Activated CD4-positive, alpha-beta T cell treated with anti-CD3 and anti-CD28 coated beads for 36 hours (primary cell): ENCODE measurements around the gene CDC20B. TPM values are rescaled to one million over a fixed set of nuclear protein-coding genes. Genes with fewer than 3 reads are reported as not detected.
A peak's percentile ranks its signal among the peaks of the same experiment; 100 is the strongest.

Experiments
- ATAC-seq: fragments of 200-7000 bp; cut with Tn5 transposase; one replicate; pipeline ENCODE4 v1.10.0; 2021; ENCODE audit warnings: mild to moderate bottlenecking, moderate library complexity
- CTCF ChIA-PET: fragments of 350-600 bp; sonication (Branson Sonifier 250); formaldehyde crosslinking; loops from one replicate; lab custom pipeline; 2021; ENCODE audit warnings: antibody characterized with exemption; lab: Charles Lee
- POLR2A ChIA-PET: fragments of 350-600 bp; sonication (Branson Sonifier 250); formaldehyde crosslinking; loops from one replicate; lab custom pipeline; 2021; ENCODE audit warnings: antibody characterized with exemption, inconsistent platforms; lab: Charles Lee
- DNase-seq: peaks from one replicate; pipeline ENCODE4 v3.0.0-alpha.2; 2020
- H3K27ac Mint-ChIP-seq: one replicate; pipeline ENCODE4 v1.8.0; 2021; ENCODE audit warnings: mixed read lengths
- H3K27me3 Mint-ChIP-seq: one replicate; pipeline ENCODE4 v1.8.0; 2021; ENCODE audit warnings: mixed read lengths
- H3K36me3 Mint-ChIP-seq: one replicate; pipeline ENCODE4 v1.8.0; 2021; ENCODE audit warnings: low read depth, mixed read lengths
- H3K4me1 Mint-ChIP-seq: one replicate; pipeline ENCODE4 v1.8.0; 2021; ENCODE audit warnings: mixed read lengths
- H3K4me3 Mint-ChIP-seq: one replicate; pipeline ENCODE4 v1.8.0; 2021; ENCODE audit warnings: mild to moderate bottlenecking, moderate library complexity, mixed read lengths
- H3K9me3 Mint-ChIP-seq: one replicate; pipeline ENCODE4 v1.8.0; 2021; ENCODE audit warnings: low read depth, mixed read lengths
- intact Hi-C, 2 experiments: fragments of 100-400 bp; cut with DNase I in 1 of 2; cut with micrococcal nuclease in 1 of 2; formaldehyde crosslinking; loops; one replicate each; pipeline versions ENCODE4 v1.14.2 to v1.15.1; 2022 to 2024; cut with DNase I, micrococcal nuclease
- microRNA-seq: library from miRNA; unstranded; fragments of <30 nt; microRNA quantifications from one replicate; pipeline ENCODE4 v1.2.0, GENCODE V29; 2021; ENCODE audit warnings: borderline replicate concordance
- total RNA-seq, 2 experiments: library from RNA; stranded (reverse); gene quantifications; one replicate each; pipeline ENCODE4 v1.2.3, GENCODE V29; 2021

Gene CDC20B
- total RNA-seq, 2 experiments from 2014 or later, result not detected

GRCh38 chr5:55066277-55066676, 106.7 kb downstream of the CDC20B start:
- peaks cover 48% of the 10 kb centered on the region for H3K4me1 Mint-ChIP-seq
- H3K27me3 Mint-ChIP-seq, result peaks cover 6% of the 10 kb centered on the region
- no peak overlapping the region for H3K27ac Mint-ChIP-seq
- ChIA-PET CTCF (interaction anchor here (0.6 kb wide), 1 partner anchor 391 kb away, joined by 3 read pairs; no protein-coding TSS in a partner anchor), POLR2A (no interaction called here)
- intact Hi-C loops, result loop anchor here in 1 of 2 experiments (1.0 kb wide), 1 partner anchor 29 kb away; no protein-coding TSS in a partner anchor
- DNase-seq (peak; percentile 37), ATAC-seq (peak; percentile 68)
- no peak overlapping the region for H3K4me3 Mint-ChIP-seq
- no peaks in the 10 kb centered on the region for H3K36me3 Mint-ChIP-seq
- H3K9me3 Mint-ChIP-seq, result no peaks in the 10 kb centered on the region

- Mint-ChIP-seq H3K27ac (no peak overlapping the region), H3K36me3 (no peaks in the 10 kb centered on the region), H3K4me1 (peaks cover 50% of the 10 kb centered on the region), H3K4me3 (no peak overlapping the region), H3K27me3 (peaks cover 4% of the 10 kb centered on the region), H3K9me3 (peaks cover 4% of the 10 kb centered on the region)
- intact Hi-C loops, result no loop called here
- POLR2A ChIA-PET, result no interaction called here
- CTCF ChIA-PET, result no interaction called here
- DNase-seq (no peak), ATAC-seq (no peak)
Observed at GRCh38 chr5:55064523-55064922, 108.5 kb downstream of the CDC20B start.

GRCh38 chr5:55063899-55064298, 109.1 kb downstream of the CDC20B start:
- POLR2A ChIA-PET, result no interaction called here
- Mint-ChIP-seq H3K36me3 (no peaks in the 10 kb centered on the region), H3K27ac (no peak overlapping the region), H3K4me1 (peaks cover 50% of the 10 kb centered on the region), H3K27me3 (peaks cover 4% of the 10 kb centered on the region), H3K9me3 (peaks cover 4% of the 10 kb centered on the region), H3K4me3 (no peak overlapping the region)
- DNase-seq (no peak), ATAC-seq (no peak)
- CTCF ChIA-PET, result no interaction called here
- intact Hi-C loops, result loop anchor here in 1 of 2 experiments (2.0 kb wide), 1 partner anchor 39 kb away; the partner anchor contains the start of gene GZMA

- ChIA-PET CTCF (no interaction called here), POLR2A (no interaction called here)
- H3K36me3 Mint-ChIP-seq, result no peaks in the 10 kb centered on the region
- intact Hi-C loops, result loop anchor here in 1 of 2 experiments (2.0 kb wide), 1 partner anchor 39 kb away; the partner anchor contains the start of gene GZMA
- peaks cover 50% of the 10 kb centered on the region for H3K4me1 Mint-ChIP-seq
- H3K27ac Mint-ChIP-seq, result no peak overlapping the region
- peaks cover 4% of the 10 kb centered on the region for H3K9me3 Mint-ChIP-seq
- no peak overlapping the region for H3K4me3 Mint-ChIP-seq
- peaks cover 4% of the 10 kb centered on the region for H3K27me3 Mint-ChIP-seq
- DNase-seq (no peak), ATAC-seq (no peak)
Observed at GRCh38 chr5:55063220-55063863, 109.6 kb downstream of the CDC20B start.

Small RNAs within 50 kb of the gene (microRNA-seq; reads per million reads assigned to microRNA genes)
- gene MIR449A, result 116 reads per million, percentile 66 among the genes with 10 or more reads in this experiment
- 2.8 reads per million for gene MIR449B
- 6.0 reads per million, percentile 20 among the genes with 10 or more reads in this experiment for gene MIR449C

Other genes starting within 250 kb of the CDC20B start
- not detected for gene ESM1, start 187.6 kb downstream of the CDC20B start, total RNA-seq
- not detected for gene GZMK, start 148.9 kb downstream of the CDC20B start, total RNA-seq
- gene GZMA, start 70.5 kb downstream of the CDC20B start, total RNA-seq, result 1 to 10 TPM; 2.4 TPM
- not detected for gene GPX8, start 13.0 kb downstream of the CDC20B start, total RNA-seq
- not detected for gene MCIDAS, start 54.1 kb upstream of the CDC20B start, total RNA-seq
- gene CCNO, start 60.4 kb upstream of the CDC20B start, total RNA-seq, result not detected
- 10 to 100 TPM; 12.1 to 12.9 TPM for gene DHX29, start 134.5 kb upstream of the CDC20B start, total RNA-seq
- gene MTREX, start 134.8 kb upstream of the CDC20B start, total RNA-seq, result 100 to 1,000 TPM in 1 of 2 experiments, 10 to 100 TPM in 1; 98.2 to 106 TPM